Left renal pelvis (tissue), 4 donors: Measurements from ENCODE around the gene CCDC183. TPM values are rescaled to one million over a fixed set of nuclear protein-coding genes. Genes with fewer than 3 reads are reported as not detected.
"Not testable (repeated sequence)": the region's sequence is repeated elsewhere in the genome, so short reads cannot be mapped to it uniquely, and the experiment has no call there.

Experiments
- DNase-seq, 4 donors: peaks; one replicate each; pipeline ENCODE4 v3.0.0-alpha.2; 2013; ENCODE audit warnings: low read depth in 4 of 4, low spot score in 3 of 4
- polyA plus RNA-seq, 4 donors: library from polyadenylated mRNA; unstranded; fragments of 120-200 nt; gene quantifications; one replicate each; pipeline ENCODE4 v1.2.1, GENCODE V29; 2013; ENCODE audit not compliant: insufficient read length in 4 of 4

CCDC183 gene
- polyA plus RNA-seq, 4 donors: 2.5 to 6.5 (median 4.9) TPM

DNA sequence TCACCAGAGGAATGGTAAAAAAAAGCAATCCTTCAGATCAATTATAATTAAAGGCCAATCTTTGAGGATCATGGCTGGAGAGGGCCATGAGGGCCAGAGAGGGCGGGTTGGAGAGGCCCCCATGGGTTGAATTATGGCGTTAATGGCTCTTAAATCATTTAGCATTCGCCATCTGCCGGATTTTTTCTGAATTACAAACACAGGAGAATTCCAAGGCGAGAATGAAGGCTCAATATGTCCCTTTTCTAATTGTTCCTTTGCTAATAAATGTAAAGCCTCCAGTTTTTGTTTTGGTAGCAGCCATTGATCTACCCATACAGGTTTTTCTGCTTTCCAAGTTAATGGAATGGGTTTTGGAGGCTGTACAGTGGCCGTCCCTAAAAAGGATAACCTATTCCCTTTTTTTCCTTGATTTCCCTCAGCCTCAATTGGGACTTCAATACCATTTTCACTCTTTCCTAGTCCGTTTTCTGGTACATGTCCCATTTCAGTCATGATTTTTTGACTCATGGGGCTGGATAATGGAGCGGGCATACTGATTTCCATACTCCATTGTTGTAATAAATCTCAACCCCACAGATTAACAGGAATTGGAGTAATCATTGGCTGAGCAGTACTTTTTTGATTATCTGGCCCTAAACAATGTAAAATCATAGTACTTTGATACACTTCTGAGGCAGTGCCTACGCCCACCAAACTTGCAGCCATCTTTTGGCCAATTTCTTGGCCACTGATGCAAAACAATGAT is 11.7 kb upstream of the CCDC183 start:
- DNase-seq: no peak

DNA sequence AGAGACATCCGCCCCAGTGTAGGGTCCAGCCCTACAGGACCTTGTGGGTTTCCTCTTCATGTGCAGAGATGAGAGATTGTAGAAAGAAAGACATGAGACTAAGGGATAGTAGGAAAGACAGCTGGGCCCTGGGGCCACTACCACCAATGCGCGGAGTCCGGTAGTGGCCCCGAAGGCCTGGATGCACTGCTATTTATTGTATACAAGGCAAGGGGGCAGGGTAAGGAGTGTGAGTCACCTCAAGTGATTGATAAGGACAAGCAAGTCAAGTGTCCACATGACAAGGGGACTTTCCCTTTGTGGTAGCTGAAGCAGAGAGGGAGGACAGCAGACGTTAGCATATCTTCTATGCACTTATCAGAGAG is 11.2 kb upstream of the CCDC183 start:
- no peak for DNase-seq

DNA sequence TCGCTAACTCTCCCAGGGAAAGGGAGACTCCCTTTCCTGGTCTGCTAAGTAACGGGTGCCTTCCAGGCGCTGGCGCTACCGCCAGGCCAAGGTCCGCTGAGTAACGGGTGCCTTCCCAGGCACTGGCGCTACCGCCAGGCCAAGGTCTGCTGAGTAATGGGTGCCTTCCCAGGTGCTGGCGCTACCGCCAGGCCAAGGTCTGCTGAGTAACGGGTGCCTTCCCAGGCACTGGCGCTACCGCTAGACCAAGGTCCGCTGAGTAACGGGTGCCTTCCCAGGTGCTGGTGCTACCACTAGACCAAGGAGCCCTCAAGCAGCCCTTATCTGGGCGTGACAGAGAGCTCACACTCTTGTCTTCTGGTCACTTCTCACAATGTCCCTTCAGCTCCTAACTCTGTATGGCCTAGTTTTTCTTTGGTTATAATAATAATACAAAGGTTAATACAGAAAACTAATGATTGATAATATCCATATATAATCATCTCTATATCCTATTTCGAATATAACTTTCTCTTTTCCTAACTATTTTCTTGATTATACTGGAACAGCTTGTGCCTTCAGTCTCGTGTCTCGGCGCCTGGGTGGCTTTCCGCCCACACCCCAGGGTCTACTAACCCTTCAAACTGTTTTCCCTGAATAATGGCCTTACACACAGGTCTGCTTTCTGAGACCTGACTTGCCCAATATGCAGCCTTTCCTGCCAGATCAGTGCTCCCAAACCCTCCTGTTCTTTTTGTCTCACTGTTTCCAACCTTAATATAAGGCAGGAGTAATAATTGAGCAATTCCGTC is 10.4 kb upstream of the CCDC183 start:
- DNase-seq: not testable (repeated sequence)

DNA sequence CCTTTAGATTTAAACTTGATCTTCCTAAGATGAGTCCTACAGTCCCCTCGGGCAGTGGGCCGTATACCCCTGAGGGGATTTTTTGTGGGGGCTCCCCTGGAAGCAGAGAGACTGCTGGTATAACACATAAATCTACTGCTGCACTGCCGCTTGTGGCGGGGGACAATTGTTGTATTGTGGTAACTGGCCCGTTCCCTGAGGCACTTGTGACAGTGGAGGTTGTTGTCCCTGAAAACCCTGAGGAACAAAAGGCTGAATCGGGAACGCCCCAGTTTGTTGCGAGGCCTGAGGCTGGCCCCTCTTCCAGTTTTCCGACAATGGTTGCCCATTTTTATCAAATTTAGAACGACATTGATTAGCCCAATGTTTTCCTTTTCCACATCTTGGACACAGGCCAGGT is 9.7 kb upstream of the CCDC183 start:
- no peak for DNase-seq

DNA sequence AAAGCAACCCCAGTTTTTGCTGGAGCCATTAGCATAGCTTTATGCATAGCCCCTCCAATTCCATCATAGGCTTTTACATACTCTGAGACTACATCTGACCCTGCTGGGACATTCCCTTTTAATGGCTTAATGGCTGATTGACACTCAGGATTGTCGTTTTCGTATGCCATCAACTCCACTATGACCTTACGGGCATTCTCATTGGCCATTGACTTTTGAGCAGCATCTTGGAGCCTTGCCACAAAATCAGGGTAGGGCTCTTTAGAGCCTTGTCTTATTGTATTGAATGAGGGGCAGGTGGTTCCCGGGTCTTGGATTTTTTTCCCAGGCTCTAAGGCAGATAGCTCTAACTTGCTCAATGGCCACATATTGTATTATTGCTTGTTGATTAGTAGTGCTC is 9.2 kb upstream of the CCDC183 start:
- DNase-seq: not testable (repeated sequence)

DNA sequence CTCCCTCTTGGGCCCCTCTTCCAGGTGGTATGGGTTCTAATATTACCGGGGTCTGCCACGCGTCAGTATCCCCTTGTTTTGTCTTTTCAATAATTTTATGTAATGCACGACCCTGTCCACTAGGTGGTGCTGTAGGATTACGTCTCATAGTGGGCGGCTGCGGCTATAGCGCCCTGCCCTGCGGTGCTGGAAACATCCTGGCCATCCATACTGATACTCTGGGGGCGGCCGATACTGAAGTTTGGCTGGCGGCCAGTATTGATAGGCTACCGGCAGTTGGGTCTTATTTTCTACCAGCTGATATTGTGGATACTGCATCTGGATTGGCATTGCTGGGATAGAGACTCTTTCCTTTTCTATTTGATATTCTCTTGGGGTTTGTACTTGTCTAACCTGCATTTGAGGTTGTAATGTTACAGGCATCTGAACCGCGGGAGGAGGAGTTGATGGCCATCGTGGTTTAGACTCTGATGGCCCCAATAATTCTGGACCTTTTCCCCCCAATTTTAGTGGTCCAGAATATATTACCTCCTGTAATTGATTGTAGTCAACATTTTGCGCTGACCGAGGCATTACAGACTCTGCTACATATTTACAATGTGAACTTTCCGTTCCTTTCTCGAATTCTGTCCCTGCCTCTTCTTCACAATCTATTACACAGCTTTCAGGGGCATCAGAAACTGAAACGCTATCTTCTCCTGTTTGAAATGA is 8.3 kb upstream of the CCDC183 start:
- DNase-seq: no peak

DNA sequence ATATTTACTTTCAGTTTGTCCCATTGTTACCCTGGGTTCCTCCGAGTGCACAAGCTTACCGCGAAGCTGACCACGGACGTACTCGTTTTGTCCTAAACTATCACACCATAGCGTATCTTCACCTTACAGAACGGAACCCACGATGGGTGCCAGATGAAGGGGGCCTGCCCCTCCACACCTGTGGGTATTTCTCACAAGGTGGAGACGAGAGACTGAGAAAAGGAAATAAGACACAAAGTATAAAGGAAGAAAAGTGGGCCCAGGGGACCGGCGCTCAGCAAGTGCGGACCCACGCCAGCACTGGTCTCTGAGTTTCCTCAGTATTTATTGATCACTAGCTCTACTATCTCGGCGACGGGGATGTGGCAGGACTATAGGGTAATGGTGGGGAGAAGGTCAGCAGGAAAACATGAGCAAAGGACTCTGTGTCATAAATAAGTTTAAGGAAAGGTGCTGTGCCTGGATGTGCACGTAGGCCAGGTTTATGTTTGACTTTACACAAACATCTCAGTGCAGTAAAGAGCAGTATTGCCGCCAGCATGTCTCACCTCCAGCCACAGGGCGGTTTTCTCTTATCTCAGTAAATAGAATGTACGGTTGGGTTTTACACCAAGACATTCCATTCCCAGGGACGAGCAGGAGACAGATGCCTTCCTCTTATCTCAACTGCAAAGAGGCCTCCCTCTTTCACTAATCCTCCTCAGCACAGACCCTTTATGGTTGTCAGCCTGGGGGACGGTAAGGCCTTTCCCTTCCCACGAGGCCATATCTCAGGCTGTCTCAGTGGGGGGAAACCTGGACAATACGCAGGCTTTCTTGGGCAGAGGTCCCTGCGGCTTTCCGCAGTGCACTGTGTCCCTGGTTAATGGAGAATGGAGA is 7.3 kb upstream of the CCDC183 start:
- DNase-seq: not testable (repeated sequence)

DNA sequence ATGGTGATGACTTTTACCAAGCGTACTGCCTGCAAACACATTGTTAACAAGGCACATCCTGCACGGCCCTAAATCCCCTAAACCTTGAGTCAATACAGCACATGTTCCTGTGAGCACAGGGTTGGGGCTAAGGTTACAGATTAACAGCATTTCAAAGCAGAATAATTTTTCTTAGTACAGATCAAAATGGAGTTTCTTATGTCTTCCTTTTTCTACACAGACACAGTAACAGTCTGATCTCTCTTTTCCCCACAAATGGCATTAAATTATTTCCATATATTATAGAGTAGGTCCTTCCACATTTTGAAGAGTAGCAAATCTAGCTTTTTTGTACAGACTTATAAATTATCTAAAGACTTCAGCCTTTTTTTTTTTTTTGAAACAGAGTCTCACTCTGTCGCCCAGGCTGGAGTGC is 6.6 kb upstream of the CCDC183 start:
- no peak for DNase-seq

DNA sequence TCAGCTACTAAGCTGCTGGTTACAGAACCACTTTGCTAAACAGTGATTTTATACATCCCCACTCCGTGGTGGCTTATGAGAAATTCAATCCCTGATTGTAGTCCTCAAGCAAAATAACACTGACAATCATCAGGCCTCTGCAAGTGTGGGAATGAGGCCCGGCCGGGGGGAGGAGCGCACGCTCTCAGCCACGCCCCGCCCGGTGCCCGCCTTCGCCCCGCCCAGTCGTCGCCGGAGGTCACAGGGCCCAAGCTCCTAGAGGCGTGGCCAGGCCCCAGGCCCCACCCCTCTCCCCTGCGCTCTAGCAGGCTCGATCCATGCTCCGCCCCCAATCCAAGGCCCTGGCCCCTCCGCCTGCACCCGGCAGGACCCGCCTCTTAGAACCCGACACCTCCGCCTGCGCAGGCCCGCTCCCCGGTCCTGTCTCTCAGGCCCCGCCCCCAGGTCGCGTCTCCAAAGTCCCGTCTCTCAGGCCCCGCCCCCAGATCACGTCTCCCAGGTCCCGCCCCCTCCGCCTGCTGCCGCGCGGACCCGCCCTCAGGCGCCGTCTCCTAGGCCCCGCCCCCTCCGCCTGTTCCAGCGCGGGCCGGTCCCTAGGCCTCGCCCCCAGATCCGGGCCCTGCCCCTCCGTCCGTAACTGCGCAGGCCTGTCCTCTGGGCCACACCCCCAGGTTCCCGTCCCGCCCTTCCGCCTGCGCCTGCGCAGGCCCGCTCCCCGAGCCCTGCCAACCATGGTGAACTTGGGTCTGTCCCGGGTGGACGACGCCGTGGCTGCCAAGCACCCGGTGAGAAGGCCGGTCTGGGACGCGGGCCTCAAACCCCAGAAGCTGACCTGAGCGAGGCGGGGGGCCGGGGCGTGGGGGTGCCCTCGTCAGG is 5.3 kb upstream of the CCDC183 start, which contains the start of gene TMEM141:
Gene TMEM141, plus strand, starts transcription at position 705 of the 876 bp plus-strand sequence. Its CDS starts 27 bp downstream, at position 732.
- peak; percentile 94 to 98 (median 97) for DNase-seq

DNA sequence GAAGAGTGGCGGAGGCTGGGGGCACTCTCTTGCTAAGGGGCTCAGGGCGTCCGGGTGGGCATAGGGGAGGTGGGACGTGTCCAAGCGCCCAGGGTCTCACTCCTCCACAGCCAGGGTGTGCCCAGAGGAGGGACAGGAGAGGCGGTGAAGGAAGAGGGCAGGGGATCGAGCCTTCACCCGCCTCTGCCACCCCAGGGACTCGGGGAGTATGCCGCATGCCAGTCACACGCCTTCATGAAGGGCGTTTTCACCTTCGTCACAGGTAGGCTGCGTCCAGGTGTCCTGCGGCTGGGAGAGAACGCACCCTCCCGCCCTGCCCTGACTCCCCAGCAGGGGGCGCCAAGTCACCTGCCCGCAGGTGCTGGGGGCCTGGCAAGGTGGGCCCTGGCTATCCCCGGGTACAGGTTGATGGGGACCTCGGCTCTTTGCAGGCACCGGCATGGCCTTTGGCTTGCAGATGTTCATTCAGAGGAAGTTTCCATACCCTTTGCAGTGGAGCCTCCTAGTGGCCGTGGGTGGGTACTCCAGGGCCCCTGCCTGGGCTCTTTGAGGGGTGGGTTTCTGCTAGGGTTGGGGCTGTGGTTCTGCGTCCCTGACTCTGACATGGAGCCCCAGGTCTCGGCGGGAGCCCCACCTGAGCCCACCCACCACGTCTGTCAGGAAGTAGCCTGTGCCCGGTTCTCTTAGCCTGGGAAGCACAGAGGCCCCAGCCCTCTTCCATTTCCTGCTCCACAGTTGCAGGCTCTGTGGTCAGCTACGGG is 4.4 kb upstream of the CCDC183 start:
- DNase-seq: no peak

DNA sequence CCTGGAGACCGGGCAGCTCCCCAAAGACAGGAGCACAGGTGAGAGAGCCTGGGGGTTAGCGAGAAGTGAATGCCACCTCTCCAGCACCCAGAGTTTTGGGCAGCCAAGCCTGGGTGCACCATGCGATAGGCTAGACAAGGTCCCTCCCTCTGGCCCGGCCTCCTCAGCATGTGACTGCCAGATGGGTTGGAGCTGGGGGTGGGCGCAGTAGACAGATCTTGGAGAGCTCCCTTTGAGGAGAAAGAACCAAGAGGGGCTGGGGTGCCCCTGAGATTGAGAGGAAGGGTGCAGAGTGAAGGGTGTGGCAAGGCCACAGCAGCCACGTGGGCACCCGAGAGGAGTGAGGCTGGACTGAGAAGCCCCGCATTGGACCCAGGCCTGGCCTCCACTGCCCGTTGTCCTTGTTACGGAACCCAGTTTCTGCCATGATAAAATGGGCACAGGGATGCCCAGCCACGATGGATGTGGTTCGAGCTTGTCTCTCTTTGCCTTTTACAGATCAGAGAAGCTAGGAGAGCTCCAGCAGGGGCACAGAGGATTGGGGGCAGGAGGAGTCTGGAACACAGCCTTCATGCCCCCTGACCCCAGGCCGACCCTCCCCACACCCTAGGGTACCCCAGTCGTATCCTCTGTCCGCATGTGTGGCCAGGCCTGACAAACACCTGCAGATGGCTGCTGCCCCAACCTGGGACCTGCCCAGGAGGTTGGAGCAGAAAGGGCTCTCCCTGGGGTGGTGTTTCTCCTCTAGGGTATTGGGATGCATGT is 3.6 kb upstream of the CCDC183 start:
- no peak for DNase-seq

DNA sequence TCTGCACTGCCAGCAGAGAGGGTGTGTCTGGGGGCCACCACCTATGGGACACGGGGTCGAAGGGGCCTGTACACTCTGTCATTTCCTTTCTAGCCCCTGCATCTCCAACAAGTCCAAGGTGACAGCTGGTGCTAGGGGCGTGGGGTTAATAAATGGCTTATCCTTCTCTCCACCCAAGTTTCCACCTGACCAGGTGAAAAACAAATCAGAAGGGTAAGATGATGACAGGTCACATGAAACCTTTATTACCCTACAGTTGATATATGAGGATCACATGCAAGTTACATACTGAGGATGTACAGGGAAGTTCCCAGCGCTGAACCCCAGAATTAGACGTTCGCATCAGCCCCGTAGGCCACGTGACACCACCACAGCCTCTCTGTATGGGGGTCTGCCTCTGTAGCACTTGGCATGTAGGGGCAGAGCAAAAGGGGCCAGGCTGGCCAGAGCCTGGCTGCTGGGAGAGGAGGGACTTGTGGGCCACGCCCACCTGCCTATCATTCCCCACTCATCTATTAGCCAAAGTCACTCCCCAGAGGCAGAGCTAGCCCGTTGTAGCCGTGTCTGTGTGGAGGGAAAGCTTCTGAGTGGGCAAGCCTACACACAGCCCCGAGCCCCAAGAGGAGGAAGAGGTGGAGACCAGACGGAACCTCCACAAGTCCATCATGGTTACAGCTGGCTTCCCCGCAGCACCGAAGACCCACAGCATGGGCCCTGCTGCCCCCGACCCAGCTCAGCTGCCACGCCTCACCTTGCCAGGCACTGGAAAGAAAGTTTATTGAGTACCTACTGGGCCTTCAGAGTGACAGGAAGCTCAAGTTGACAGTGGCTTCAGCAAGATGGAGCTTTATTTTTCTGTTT is 2.8 kb upstream of the CCDC183 start:
- DNase-seq: no peak

DNA sequence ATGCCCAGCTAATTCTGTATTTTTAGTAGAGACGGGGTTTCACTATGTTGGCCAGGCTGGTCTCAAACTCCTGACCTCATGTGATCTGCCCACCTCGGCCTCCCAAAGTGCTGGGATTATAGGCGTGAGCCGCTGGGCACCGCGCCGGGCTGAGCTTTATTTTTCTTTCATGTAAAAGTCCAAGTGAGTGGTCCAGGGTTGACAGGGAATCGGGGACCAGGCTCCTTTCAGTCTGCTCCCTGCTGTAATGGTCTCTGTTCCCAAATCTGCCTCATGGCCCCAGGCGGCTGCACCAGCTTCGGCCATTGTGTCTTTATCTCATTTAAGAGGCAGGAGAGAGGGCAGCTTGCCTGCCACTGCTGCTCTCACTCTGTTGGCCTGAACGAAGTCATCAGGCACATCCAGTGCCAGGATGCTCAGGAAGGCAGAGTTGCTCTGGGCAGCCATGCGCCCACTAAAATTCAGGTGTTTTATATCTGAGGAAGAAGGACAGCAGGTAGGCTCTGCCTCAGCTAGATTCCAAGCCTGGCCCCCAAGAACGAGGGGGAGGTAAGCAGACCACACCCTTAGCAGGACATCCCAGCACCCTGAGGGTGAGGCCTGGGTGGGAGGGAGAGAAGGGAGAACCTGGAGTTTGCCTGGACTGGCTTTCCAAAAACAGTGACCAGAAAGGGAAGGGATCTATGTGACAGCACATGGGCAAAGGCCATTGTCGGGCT is 1.7 kb upstream of the CCDC183 start:
- DNase-seq: no peak

DNA sequence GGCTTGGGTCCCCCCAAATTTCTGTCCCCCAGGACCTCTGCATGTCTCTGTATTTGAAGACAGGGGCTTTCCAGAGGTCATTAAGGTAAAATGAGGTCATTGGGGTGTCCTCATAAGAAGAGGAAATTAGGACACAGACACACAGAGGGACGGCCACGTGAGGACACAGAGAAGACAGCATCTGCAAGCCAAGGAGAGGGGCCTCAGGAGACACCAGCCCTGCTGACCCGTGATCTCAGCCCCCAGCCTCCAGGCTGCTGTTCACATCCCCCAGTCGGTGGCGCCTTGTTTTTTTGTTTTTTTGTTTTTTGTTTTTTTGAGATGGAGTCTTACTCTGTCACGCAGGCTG is 1.2 kb upstream of the CCDC183 start:
- DNase-seq: no peak

DNA sequence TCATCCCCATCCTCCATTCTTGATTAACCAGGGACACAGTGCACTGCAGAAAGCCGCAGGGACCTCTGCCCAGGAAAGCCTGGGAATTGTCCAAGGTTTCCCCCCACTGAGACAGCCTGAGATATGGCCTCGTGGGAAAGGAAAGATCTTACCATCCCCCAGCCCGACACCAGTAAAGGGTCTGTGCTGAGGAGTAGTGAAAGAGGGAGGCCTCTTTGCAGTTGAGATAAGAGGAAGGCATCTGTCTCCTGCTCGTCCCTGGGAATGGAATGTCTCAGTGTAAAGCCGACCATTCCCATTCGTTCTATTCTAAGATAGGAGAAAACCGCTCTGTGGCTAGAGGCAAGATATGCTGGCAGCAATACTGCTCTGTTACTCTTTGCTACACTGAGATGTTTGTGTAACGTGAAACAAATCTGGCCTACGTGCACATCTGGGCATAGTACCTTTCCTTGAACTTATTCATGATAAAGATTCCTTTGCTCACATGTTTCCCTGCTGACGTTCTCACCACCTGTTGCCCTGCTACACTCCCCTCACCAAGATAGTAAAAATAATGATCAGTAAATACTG is 723 bp downstream of the CCDC183 start:
- DNase-seq: not testable (repeated sequence)

DNA sequence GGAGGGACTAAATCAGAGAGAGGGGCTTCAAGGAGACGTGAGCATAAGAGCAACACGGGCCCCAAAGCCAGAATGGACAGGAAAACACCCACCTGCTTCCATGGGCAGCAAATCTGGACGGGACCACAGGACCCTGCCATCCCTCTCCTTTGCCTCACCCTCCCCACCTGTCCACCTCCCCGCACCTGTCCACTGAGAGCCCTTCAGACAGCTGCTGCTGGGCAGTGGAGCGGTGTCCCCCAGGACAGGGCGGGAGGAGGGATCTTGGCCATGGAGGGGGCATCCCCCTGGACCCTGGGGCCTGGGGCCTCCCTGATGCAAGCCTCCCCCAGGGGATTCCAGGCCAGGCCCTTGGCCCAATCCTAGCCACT is 2.6 kb downstream of the CCDC183 start:
- DNase-seq: no peak
